Measurements from ENCODE around the gene KLRC4.
A peak's percentile ranks its signal among the peaks of the same experiment; 100 is the strongest.
"Not testable (repeated sequence)": the region's sequence is repeated elsewhere in the genome, so short reads cannot be mapped to it uniquely, and the experiment has no call there.

The KLRC4 gene

GRCh38 chr12:10386857-10387256 is 22.7 kb downstream of the KLRC4 start:
- no peak for TF ChIP-seq ZNF274 (IDR thresholded peaks at IDR 0.05; ENCODE audit: low read depth, low read length)
- H3K4me3 ChIP-seq (ENCODE audit: low read length): no peak overlapping the region

- no peak for TF ChIP-seq ZNF274 (IDR thresholded peaks at IDR 0.05; ENCODE audit: low read depth, low read length)
- H3K4me3 ChIP-seq (ENCODE audit: low read length): no peak overlapping the region
Measured at GRCh38 chr12:10385166-10385613, 24.4 kb downstream of the KLRC4 start.

- H3K4me3 ChIP-seq (ENCODE audit: low read length): no peak overlapping the region
- no peak for TF ChIP-seq ZNF274 (IDR thresholded peaks at IDR 0.05; ENCODE audit: low read depth, low read length)
Measured at GRCh38 chr12:10384191-10384590, 25.4 kb downstream of the KLRC4 start.

- H3K4me3 ChIP-seq (ENCODE audit: low read length): no peak overlapping the region
- no peak for TF ChIP-seq ZNF274 (IDR thresholded peaks at IDR 0.05; ENCODE audit: low read depth, low read length)
Measured at GRCh38 chr12:10381928-10382628, 27.5 kb downstream of the KLRC4 start.

- H3K4me3 ChIP-seq (ENCODE audit: low read length): not testable (repeated sequence)
Measured at GRCh38 chr12:10378737-10379136, 30.8 kb downstream of the KLRC4 start.

GRCh38 chr12:10374624-10375018 is 34.9 kb downstream of the KLRC4 start:
- TF ChIP-seq ZNF274 (IDR thresholded peaks at IDR 0.05; ENCODE audit: low read depth, low read length): no peak
- H3K4me3 ChIP-seq (ENCODE audit: low read length): no peak overlapping the region

GRCh38 chr12:10372559-10372958 is 37.0 kb downstream of the KLRC4 start:
- no peak overlapping the region for H3K4me3 ChIP-seq (ENCODE audit: low read length)
- TF ChIP-seq ZNF274 (IDR thresholded peaks at IDR 0.05; ENCODE audit: low read depth, low read length): no peak

GRCh38 chr12:10371893-10372535 is 37.5 kb downstream of the KLRC4 start:
- not testable (repeated sequence) for H3K4me3 ChIP-seq (ENCODE audit: low read length)

GRCh38 chr12:10369557-10370415 is 39.8 kb downstream of the KLRC4 start:
- no peak overlapping the region for H3K4me3 ChIP-seq (ENCODE audit: low read length)
- TF ChIP-seq ZNF274 (IDR thresholded peaks at IDR 0.05; ENCODE audit: low read depth, low read length): no peak

- no peak overlapping the region for H3K4me3 ChIP-seq (ENCODE audit: low read length)
- no peak for TF ChIP-seq ZNF274 (IDR thresholded peaks at IDR 0.05; ENCODE audit: low read depth, low read length)
Measured at GRCh38 chr12:10368206-10369171, 41.1 kb downstream of the KLRC4 start.

GRCh38 chr12:10367714-10368113 is 41.8 kb downstream of the KLRC4 start:
- not testable (repeated sequence) for H3K4me3 ChIP-seq (ENCODE audit: low read length)

- no peak for TF ChIP-seq ZNF274 (IDR thresholded peaks at IDR 0.05; ENCODE audit: low read depth, low read length)
- H3K4me3 ChIP-seq (ENCODE audit: low read length): no peak overlapping the region
Measured at GRCh38 chr12:10366875-10367274, 42.7 kb downstream of the KLRC4 start.

GRCh38 chr12:10365696-10366405 is 43.7 kb downstream of the KLRC4 start:
- H3K4me3 ChIP-seq (ENCODE audit: low read length): peak overlapping the region; percentile 86

More at GRCh38 chr12:10365696-10366405, 43.7 kb downstream of the KLRC4 start:
- no peak for TF ChIP-seq ZNF274 (IDR thresholded peaks at IDR 0.05; ENCODE audit: low read depth, low read length)

Measured in GM08714 (cell line).